ENCODE measurements around the gene TM7SF2.
A peak's percentile ranks its signal among the peaks of the same experiment; 100 is the strongest.

- peak in 1 of 7 experiments; percentile 37 for TF ChIP-seq CTCF (IDR thresholded peaks at IDR 0.05)
- no peak for TF ChIP-seq POLR2A (IDR thresholded peaks at IDR 0.05)
- peak; percentile 87 to 96 (median 89) for TF ChIP-seq POLR2AphosphoS5 (IDR thresholded peaks at IDR 0.05)
- TF ChIP-seq EP300 (IDR thresholded peaks at IDR 0.05), result no peak
These were observed 15.5 kb upstream of the TM7SF2 start, which contains the start of gene VPS51 for GRCh38 chr11:65095974-65096806.
